HG02943 (cell line): ENCODE measurements around the gene ARHGAP24.

ENCODE experiments used
- ATAC-seq: cut with Tn5 transposase; IDR thresholded peaks from one replicate; pipeline ENCODE4 v1.9.1; 2021; ENCODE audit warnings: mild to moderate bottlenecking, low read depth, moderate library complexity; ENCODE audit not compliant: unreplicated experiment

The ARHGAP24 gene

GRCh38 chr4:85681921-85682320 lies 207.0 kb downstream of the ARHGAP24 start:
- ATAC-seq = no peak

- ATAC-seq = no peak
Observed at GRCh38 chr4:85682391-85682790, 207.4 kb downstream of the ARHGAP24 start.

- no peak for ATAC-seq
Observed at GRCh38 chr4:85684676-85685075, 209.7 kb downstream of the ARHGAP24 start.

GRCh38 chr4:85686398-85686797 lies 211.4 kb downstream of the ARHGAP24 start:
- no peak for ATAC-seq

GRCh38 chr4:85688055-85688740 lies 213.2 kb downstream of the ARHGAP24 start:
- no peak for ATAC-seq

GRCh38 chr4:85696661-85697060 lies 221.7 kb downstream of the ARHGAP24 start:
- no peak for ATAC-seq

- ATAC-seq = no peak
Observed at GRCh38 chr4:85697854-85698253, 222.9 kb downstream of the ARHGAP24 start.

GRCh38 chr4:85700362-85700761 lies 225.4 kb downstream of the ARHGAP24 start:
- ATAC-seq = no peak

- ATAC-seq = peak; percentile 96
Observed at GRCh38 chr4:85701861-85702321, 226.9 kb downstream of the ARHGAP24 start.

- ATAC-seq = no peak
Observed at GRCh38 chr4:85703096-85703495, 228.1 kb downstream of the ARHGAP24 start.

GRCh38 chr4:85707611-85708010 lies 232.7 kb downstream of the ARHGAP24 start:
- peak; percentile 91 for ATAC-seq

- no peak for ATAC-seq
Observed at GRCh38 chr4:85708468-85708867, 233.5 kb downstream of the ARHGAP24 start.

GRCh38 chr4:85713005-85713404 lies 238.1 kb downstream of the ARHGAP24 start:
- no peak for ATAC-seq

- no peak for ATAC-seq
Observed at GRCh38 chr4:85715991-85716737, 241.2 kb downstream of the ARHGAP24 start.

GRCh38 chr4:85717351-85717750 lies 242.4 kb downstream of the ARHGAP24 start:
- ATAC-seq = no peak

- ATAC-seq = no peak
Observed at GRCh38 chr4:85717847-85718246, 242.9 kb downstream of the ARHGAP24 start.

- ATAC-seq = no peak
Observed at GRCh38 chr4:85720735-85721134, 245.8 kb downstream of the ARHGAP24 start.

GRCh38 chr4:85722401-85722800 lies 247.5 kb downstream of the ARHGAP24 start:
- no peak for ATAC-seq

GRCh38 chr4:85722807-85723206 lies 247.9 kb downstream of the ARHGAP24 start:
- ATAC-seq = no peak

GRCh38 chr4:85724791-85725563 lies 250.0 kb downstream of the ARHGAP24 start:
- peak; percentile 65 for ATAC-seq

GRCh38 chr4:85725721-85726170 lies 250.8 kb downstream of the ARHGAP24 start:
- ATAC-seq = peak; percentile 88
